ENCODE data around the gene ACTR1B. TPM values are rescaled to one million over a fixed set of nuclear protein-coding genes. Genes with fewer than 3 reads are reported as not detected.

ACTR1B gene
- total RNA-seq, 2 donors from 2014 or later: 80.3 to 128 TPM

GRCh38 chr2:97660775-97661389 lies 3.0 kb downstream of the ACTR1B start:
- DNase-seq (ENCODE audit: low spot score): no peak
- Histone ChIP-seq H3K27ac (no peak overlapping the region), H3K4me1 (ENCODE audit: control insufficient read depth in 1 of 2, low read depth in 2 of 2) (peaks cover 14 to 33% of the 10 kb centered on the region in 2 donors), H3K27me3 (replicated peaks; ENCODE audit: insufficient read depth) (no peaks in the 10 kb centered on the region), H3K9me3 (no peaks in the 10 kb centered on the region), H3K4me3 (no peak overlapping the region), H3K36me3 (peaks cover 35% of the 10 kb centered on the region)
- TF ChIP-seq, protein P1, sequence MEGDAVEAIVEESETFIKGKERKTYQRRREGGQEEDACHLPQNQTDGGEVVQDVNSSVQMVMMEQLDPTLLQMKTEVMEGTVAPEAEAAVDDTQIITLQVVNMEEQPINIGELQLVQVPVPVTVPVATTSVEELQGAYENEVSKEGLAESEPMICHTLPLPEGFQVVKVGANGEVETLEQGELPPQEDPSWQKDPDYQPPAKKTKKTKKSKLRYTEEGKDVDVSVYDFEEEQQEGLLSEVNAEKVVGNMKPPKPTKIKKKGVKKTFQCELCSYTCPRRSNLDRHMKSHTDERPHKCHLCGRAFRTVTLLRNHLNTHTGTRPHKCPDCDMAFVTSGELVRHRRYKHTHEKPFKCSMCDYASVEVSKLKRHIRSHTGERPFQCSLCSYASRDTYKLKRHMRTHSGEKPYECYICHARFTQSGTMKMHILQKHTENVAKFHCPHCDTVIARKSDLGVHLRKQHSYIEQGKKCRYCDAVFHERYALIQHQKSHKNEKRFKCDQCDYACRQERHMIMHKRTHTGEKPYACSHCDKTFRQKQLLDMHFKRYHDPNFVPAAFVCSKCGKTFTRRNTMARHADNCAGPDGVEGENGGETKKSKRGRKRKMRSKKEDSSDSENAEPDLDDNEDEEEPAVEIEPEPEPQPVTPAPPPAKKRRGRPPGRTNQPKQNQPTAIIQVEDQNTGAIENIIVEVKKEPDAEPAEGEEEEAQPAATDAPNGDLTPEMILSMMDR (IDR thresholded peaks at IDR 0.05): no peak
- no peak for ATAC-seq (ENCODE audit: insufficient number of reproducible peaks, low FRiP score, low read depth)

GRCh38 chr2:97660044-97660774 lies 3.6 kb downstream of the ACTR1B start:
- ATAC-seq (ENCODE audit: insufficient number of reproducible peaks, low FRiP score, low read depth): no peak
- H3K4me3 ChIP-seq: no peak overlapping the region
- H3K27me3 ChIP-seq (replicated peaks; ENCODE audit: insufficient read depth): no peaks in the 10 kb centered on the region
- H3K36me3 ChIP-seq: peaks cover 35% of the 10 kb centered on the region
- no peak overlapping the region for H3K27ac ChIP-seq
- no peaks in the 10 kb centered on the region for H3K9me3 ChIP-seq
- no peak for DNase-seq (ENCODE audit: low spot score)
- TF ChIP-seq, protein P1 (IDR thresholded peaks at IDR 0.05): no peak
- peaks cover 14 to 33% of the 10 kb centered on the region in 2 donors for H3K4me1 ChIP-seq (ENCODE audit: control insufficient read depth in 1 of 2, low read depth in 2 of 2)

- H3K27me3 ChIP-seq (replicated peaks; ENCODE audit: insufficient read depth): no peaks in the 10 kb centered on the region
- TF ChIP-seq, protein P1 (IDR thresholded peaks at IDR 0.05): no peak
- H3K4me3 ChIP-seq: no peak overlapping the region
- ATAC-seq (ENCODE audit: insufficient number of reproducible peaks, low FRiP score, low read depth) (no peak), DNase-seq (ENCODE audit: low spot score) (no peak)
- H3K4me1 ChIP-seq (ENCODE audit: control insufficient read depth in 1 of 2, low read depth in 2 of 2): peaks cover 14 to 29% of the 10 kb centered on the region in 2 donors
- H3K9me3 ChIP-seq: no peaks in the 10 kb centered on the region
- peaks cover 35% of the 10 kb centered on the region for H3K36me3 ChIP-seq
- no peak overlapping the region for H3K27ac ChIP-seq
Observed at GRCh38 chr2:97659256-97660043, 4.4 kb downstream of the ACTR1B start.

- TF ChIP-seq, protein P1 (IDR thresholded peaks at IDR 0.05): no peak
- ATAC-seq (ENCODE audit: insufficient number of reproducible peaks, low FRiP score, low read depth): no peak
- no peak overlapping the region for H3K4me3 ChIP-seq
- no peak for DNase-seq (ENCODE audit: low spot score)
- no peaks in the 10 kb centered on the region for H3K9me3 ChIP-seq
- H3K4me1 ChIP-seq (ENCODE audit: control insufficient read depth in 1 of 2, low read depth in 2 of 2): peaks cover 14 to 29% of the 10 kb centered on the region in 2 donors
- no peak overlapping the region for H3K27ac ChIP-seq
- H3K27me3 ChIP-seq (replicated peaks; ENCODE audit: insufficient read depth): no peaks in the 10 kb centered on the region
- H3K36me3 ChIP-seq: peaks cover 35% of the 10 kb centered on the region
Observed at GRCh38 chr2:97658691-97659157, 5.1 kb downstream of the ACTR1B start.
